ENCODE data around the gene STEAP3. TPM values are rescaled to one million over a fixed set of nuclear protein-coding genes. Genes with fewer than 3 reads are reported as not detected.

The STEAP3 gene
- under 1 TPM; 0.10 to 0.13 TPM for total RNA-seq
- total RNA-seq: 0 to 0.12 reads per million in 2 donors

GRCh38 chr2:119223521-119224390 lies at the start of gene STEAP3:
Gene STEAP3, plus strand, starts transcription at chr2:119223834. Its CDS starts 7,179 bp downstream, at chr2:119231013.
- H3K9me3 ChIP-seq (ENCODE audit: control insufficient read depth, low read length, poor library complexity, severe bottlenecking): no peaks in the 10 kb centered on the region
- H3K4me1 Mint-ChIP-seq: peaks cover 4% of the 10 kb centered on the region
- H3K36me3 Mint-ChIP-seq (ENCODE audit: low read depth): no peaks in the 10 kb centered on the region
- H3K27ac Mint-ChIP-seq: no peak within 1 kb of the TSS
- DNase-seq (no peak), ATAC-seq (peak; percentile 20)
- peaks cover 55% of the 10 kb centered on the region for H3K27me3 Mint-ChIP-seq
- H3K4me3 Mint-ChIP-seq: peak within 1 kb of the TSS; percentile 77

DNA sequence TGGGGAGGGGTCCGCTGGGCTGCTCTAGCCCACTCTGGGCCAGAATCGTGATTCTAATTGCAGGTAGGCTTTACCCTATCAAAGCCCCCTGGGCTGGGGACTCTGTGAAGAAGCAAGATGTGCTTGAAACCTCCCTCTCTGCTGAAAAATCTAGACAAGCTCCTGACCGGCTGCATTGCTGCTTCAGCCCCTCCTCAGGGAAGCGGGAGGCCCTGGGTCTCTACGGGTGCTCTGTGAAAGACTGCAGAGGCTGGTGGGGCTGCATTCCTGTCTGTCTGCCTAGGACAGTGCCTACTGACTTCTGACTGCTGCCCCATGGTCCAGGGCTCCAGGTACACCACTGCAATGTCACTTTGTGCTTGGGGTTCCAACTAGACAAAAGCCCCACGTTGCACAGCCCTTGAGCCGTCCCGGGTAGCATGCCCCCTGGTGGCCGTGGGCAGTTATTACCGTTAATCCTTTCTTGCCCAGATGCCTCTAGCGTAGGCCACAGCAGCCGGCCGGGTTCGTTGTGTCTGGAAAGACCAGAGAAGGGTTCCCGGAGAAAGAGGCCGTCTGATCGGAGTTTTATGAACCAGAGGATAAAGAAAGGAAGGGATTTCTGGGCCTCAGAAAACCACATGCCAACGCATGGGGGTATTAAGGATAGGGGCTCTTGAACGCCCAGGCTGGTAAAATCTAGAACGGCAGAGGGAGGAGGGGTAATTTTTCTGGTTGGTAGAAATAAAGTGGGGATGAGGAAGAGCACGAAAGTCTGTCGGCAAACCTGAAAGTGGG lies 49.2 kb upstream of the STEAP3 start:
- ATAC-seq (peak; percentile 77), DNase-seq (peak; percentile 25 to 51 (median 43))
- Mint-ChIP-seq H3K36me3 (ENCODE audit: low read depth) (no peaks in the 10 kb centered on the region), H3K27me3 (peaks cover 11% of the 10 kb centered on the region), H3K27ac (no peak overlapping the region), H3K4me1 (no peaks in the 10 kb centered on the region), H3K4me3 (no peak overlapping the region)
- H3K9me3 ChIP-seq (ENCODE audit: control insufficient read depth, low read length, poor library complexity, severe bottlenecking): no peaks in the 10 kb centered on the region

DNA sequence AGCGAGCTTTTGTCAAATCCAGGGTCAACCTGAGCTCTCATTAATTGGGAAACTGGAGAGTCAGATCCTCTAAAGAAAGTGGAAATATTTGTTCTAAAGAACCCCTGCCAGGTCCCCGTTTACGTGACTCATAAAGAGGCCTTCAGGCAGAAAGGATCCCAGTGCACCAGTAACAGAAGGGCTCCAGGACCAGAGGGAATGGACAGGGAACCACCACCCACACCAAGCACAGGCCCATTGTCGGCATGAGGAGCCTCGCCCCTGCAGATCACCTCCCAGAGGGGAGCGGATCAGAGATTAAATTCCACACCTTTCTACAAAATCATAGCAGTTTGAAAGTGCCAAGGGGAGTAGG lies 48.7 kb upstream of the STEAP3 start:
- Mint-ChIP-seq H3K27ac (no peak overlapping the region), H3K4me3 (no peak overlapping the region), H3K27me3 (peaks cover 11% of the 10 kb centered on the region), H3K4me1 (no peaks in the 10 kb centered on the region), H3K36me3 (ENCODE audit: low read depth) (no peaks in the 10 kb centered on the region)
- no peaks in the 10 kb centered on the region for H3K9me3 ChIP-seq (ENCODE audit: control insufficient read depth, low read length, poor library complexity, severe bottlenecking)
- DNase-seq (no peak), ATAC-seq (no peak)

- no peak for ATAC-seq
- no peaks in the 10 kb centered on the region for H3K4me1 Mint-ChIP-seq
- H3K9me3 ChIP-seq (ENCODE audit: control insufficient read depth, low read length, poor library complexity, severe bottlenecking): no peaks in the 10 kb centered on the region
- no peak for DNase-seq
- H3K36me3 Mint-ChIP-seq (ENCODE audit: low read depth): no peaks in the 10 kb centered on the region
- H3K27ac Mint-ChIP-seq: no peak overlapping the region
- peaks cover 11% of the 10 kb centered on the region for H3K27me3 Mint-ChIP-seq
- H3K4me3 Mint-ChIP-seq: no peak overlapping the region
These were observed 48.1 kb upstream of the STEAP3 start for GRCh38 chr2:119175517-119175916.

GRCh38 chr2:119177171-119177837 lies 46.3 kb upstream of the STEAP3 start:
- H3K27me3 Mint-ChIP-seq: peaks cover 19% of the 10 kb centered on the region
- H3K27ac Mint-ChIP-seq: no peak overlapping the region
- DNase-seq: no peak
- H3K4me3 Mint-ChIP-seq: no peak overlapping the region
- no peaks in the 10 kb centered on the region for H3K9me3 ChIP-seq (ENCODE audit: control insufficient read depth, low read length, poor library complexity, severe bottlenecking)
- no peaks in the 10 kb centered on the region for H3K4me1 Mint-ChIP-seq
- H3K36me3 Mint-ChIP-seq (ENCODE audit: low read depth): no peaks in the 10 kb centered on the region
- ATAC-seq: no peak

DNA sequence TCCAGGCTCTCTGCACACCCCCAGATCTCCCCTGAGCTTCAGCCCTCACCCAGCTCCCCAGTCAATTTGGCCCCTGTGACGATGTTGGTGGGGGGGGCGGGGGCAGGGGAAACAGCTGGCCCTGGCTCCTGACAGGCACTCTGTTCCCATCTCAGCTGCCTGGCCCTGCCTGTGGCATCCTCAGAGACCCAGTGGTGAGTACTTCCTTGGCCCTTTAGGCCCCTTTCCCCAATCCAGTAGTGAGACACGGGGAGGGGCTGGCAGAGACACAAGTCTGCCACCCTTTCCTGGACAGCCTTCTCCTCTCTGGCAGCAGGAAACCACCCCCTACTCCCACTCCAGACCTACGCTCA lies 45.8 kb upstream of the STEAP3 start:
- Mint-ChIP-seq H3K4me1 (no peaks in the 10 kb centered on the region), H3K4me3 (no peak overlapping the region), H3K36me3 (ENCODE audit: low read depth) (no peaks in the 10 kb centered on the region), H3K27ac (no peak overlapping the region), H3K27me3 (peaks cover 19% of the 10 kb centered on the region)
- ATAC-seq (no peak), DNase-seq (no peak)
- no peaks in the 10 kb centered on the region for H3K9me3 ChIP-seq (ENCODE audit: control insufficient read depth, low read length, poor library complexity, severe bottlenecking)

DNA sequence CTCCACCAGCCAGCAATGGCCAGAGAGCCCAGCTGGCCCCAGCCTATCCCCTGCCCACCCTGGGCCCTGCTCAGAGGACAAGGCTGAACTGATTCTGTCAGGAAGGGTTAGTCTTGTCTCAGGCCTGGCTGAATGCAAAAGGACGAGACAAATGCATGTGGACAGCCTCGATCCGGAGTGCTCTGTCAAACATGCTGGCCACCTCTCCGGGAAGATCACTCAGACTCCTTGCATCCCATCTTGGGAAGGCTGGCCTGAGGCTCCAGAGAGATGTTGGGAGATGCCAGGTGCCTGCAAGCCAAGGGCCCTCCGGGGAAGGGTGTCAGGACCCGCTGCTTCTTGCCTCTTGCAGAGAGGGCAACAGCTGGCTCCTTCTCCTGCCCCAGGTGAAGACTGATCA lies 44.9 kb upstream of the STEAP3 start:
- peaks cover 19% of the 10 kb centered on the region for H3K27me3 Mint-ChIP-seq
- no peak for DNase-seq
- H3K4me1 Mint-ChIP-seq: no peaks in the 10 kb centered on the region
- H3K4me3 Mint-ChIP-seq: no peak overlapping the region
- H3K36me3 Mint-ChIP-seq (ENCODE audit: low read depth): no peaks in the 10 kb centered on the region
- no peak overlapping the region for H3K27ac Mint-ChIP-seq
- no peaks in the 10 kb centered on the region for H3K9me3 ChIP-seq (ENCODE audit: control insufficient read depth, low read length, poor library complexity, severe bottlenecking)
- no peak for ATAC-seq

DNA sequence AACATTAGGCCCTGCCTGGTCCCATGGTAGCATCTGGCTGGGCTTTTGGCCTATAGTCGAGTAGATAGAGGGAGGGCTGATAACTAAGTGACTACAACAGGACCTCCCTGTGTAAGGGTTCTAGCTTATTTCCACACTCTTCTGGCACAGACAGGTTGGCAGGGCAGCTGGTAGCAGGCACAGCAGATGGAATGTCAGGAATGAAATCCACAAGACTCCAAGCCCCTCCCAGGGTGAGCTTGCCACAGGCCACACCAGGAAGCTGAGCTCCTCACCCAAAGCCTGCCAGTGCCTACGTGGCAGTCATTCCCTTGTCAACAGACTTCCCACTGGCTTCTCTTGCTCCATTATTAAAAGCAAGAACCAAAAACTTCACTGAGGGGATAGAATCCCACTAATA lies 44.4 kb upstream of the STEAP3 start:
- no peak for DNase-seq
- no peaks in the 10 kb centered on the region for H3K4me1 Mint-ChIP-seq
- peaks cover 19% of the 10 kb centered on the region for H3K27me3 Mint-ChIP-seq
- no peak for ATAC-seq
- H3K36me3 Mint-ChIP-seq (ENCODE audit: low read depth): no peaks in the 10 kb centered on the region
- H3K27ac Mint-ChIP-seq: no peak overlapping the region
- H3K9me3 ChIP-seq (ENCODE audit: control insufficient read depth, low read length, poor library complexity, severe bottlenecking): no peaks in the 10 kb centered on the region
- no peak overlapping the region for H3K4me3 Mint-ChIP-seq

- DNase-seq: no peak
- Mint-ChIP-seq H3K27me3 (peaks cover 14% of the 10 kb centered on the region), H3K4me1 (no peaks in the 10 kb centered on the region), H3K27ac (no peak overlapping the region), H3K4me3 (no peak overlapping the region), H3K36me3 (ENCODE audit: low read depth) (no peaks in the 10 kb centered on the region)
- no peak for ATAC-seq
- no peaks in the 10 kb centered on the region for H3K9me3 ChIP-seq (ENCODE audit: control insufficient read depth, low read length, poor library complexity, severe bottlenecking)
These were observed 43.6 kb upstream of the STEAP3 start for GRCh38 chr2:119179991-119180390.

GRCh38 chr2:119180892-119181291 lies 42.7 kb upstream of the STEAP3 start:
- no peak overlapping the region for H3K4me3 Mint-ChIP-seq
- ATAC-seq (no peak), DNase-seq (no peak)
- H3K9me3 ChIP-seq (ENCODE audit: control insufficient read depth, low read length, poor library complexity, severe bottlenecking): no peaks in the 10 kb centered on the region
- no peaks in the 10 kb centered on the region for H3K36me3 Mint-ChIP-seq (ENCODE audit: low read depth)
- H3K27me3 Mint-ChIP-seq: peaks cover 15% of the 10 kb centered on the region
- H3K27ac Mint-ChIP-seq: no peak overlapping the region
- no peaks in the 10 kb centered on the region for H3K4me1 Mint-ChIP-seq

GRCh38 chr2:119181391-119181790 lies 42.2 kb upstream of the STEAP3 start:
- Mint-ChIP-seq H3K4me3 (no peak overlapping the region), H3K27me3 (peaks cover 20% of the 10 kb centered on the region), H3K27ac (no peak overlapping the region), H3K36me3 (ENCODE audit: low read depth) (no peaks in the 10 kb centered on the region), H3K4me1 (no peaks in the 10 kb centered on the region)
- DNase-seq (no peak), ATAC-seq (no peak)
- no peaks in the 10 kb centered on the region for H3K9me3 ChIP-seq (ENCODE audit: control insufficient read depth, low read length, poor library complexity, severe bottlenecking)

DNA sequence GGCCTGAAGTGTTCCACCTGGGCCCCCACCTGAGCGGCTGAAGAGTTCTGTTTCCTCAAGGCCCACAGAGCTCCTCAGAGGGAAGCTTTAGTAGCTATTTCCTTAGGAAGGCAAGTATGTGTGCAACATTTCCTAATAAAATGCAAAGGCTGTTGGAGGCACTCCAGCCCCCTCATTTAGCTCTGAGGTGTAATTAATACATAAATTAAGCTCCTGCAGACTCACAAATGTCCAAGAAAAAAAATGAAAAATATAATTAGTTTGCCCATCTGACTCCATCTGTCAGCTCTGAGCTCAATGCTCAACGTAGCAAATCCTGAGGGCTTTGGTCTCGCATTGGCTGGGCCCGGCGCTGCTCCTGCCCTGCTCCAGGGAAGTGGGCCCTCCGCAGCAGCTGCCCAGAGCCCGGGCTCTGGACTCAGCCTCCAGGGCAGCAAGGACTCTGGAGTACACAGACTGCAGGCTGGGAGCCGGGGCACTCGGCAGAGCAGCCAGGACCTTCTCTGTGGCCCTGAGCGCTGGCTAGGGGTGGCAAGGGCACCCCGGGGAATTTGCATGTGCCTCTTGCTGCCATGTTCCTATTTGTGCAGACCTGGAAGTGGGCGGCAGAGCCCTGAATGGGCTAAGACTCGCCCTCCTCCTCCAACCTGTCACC lies 41.7 kb upstream of the STEAP3 start:
- Mint-ChIP-seq H3K4me1 (no peaks in the 10 kb centered on the region), H3K4me3 (no peak overlapping the region), H3K27ac (no peak overlapping the region), H3K27me3 (peaks cover 22% of the 10 kb centered on the region), H3K36me3 (ENCODE audit: low read depth) (no peaks in the 10 kb centered on the region)
- no peak for DNase-seq
- no peak for ATAC-seq
- H3K9me3 ChIP-seq (ENCODE audit: control insufficient read depth, low read length, poor library complexity, severe bottlenecking): no peaks in the 10 kb centered on the region

DNA sequence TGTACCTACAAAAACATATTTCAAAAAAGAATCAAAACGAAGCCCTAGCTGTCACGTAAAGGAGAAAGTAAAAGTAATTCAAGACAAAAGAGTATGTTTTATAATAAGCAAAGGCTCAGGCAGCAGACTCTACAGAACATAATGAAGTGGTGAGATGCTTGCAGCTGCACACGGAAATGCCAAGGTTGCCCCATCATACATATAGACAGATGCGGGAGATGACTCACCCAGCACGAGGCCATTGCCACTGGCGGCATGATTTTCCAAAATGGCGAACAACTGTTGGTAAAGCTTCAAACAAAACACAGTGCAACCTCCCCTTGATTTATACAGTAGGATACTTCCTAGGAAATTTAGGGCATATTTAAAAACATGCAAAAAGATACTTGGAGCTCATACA lies 39.1 kb upstream of the STEAP3 start:
- no peaks in the 10 kb centered on the region for H3K36me3 Mint-ChIP-seq (ENCODE audit: low read depth)
- no peaks in the 10 kb centered on the region for H3K9me3 ChIP-seq (ENCODE audit: control insufficient read depth, low read length, poor library complexity, severe bottlenecking)
- DNase-seq: no peak
- H3K27ac Mint-ChIP-seq: no peak overlapping the region
- no peak for ATAC-seq
- H3K4me1 Mint-ChIP-seq: no peaks in the 10 kb centered on the region
- no peak overlapping the region for H3K4me3 Mint-ChIP-seq
- peaks cover 17% of the 10 kb centered on the region for H3K27me3 Mint-ChIP-seq

Measured in T-helper 17 cell (primary cell).